ES-I3 (cell line): ENCODE results near the gene CRYGD.

Experiments
- H3K36me3 ChIP-seq: 2 replicates; pipeline ENCODE4 v1.6.1; 2013; ENCODE audit warnings: mild to moderate bottlenecking, low read length, control low read depth, moderate library complexity; ENCODE audit not compliant: insufficient read depth
- H3K4me1 ChIP-seq: 2 replicates; pipeline ENCODE4 v1.6.1; 2013; ENCODE audit warnings: mild to moderate bottlenecking, control low read depth, low read length; ENCODE audit not compliant: insufficient read depth
- H3K9ac ChIP-seq: 2 replicates; pipeline ENCODE4 v1.6.1; 2013; ENCODE audit warnings: low read depth, mild to moderate bottlenecking, low read length, moderate library complexity
- H3K9me3 ChIP-seq: 2 replicates; pipeline ENCODE4 v1.6.1; 2013; ENCODE audit warnings: mild to moderate bottlenecking, low read length, moderate library complexity; ENCODE audit not compliant: control insufficient read depth, insufficient read depth

CRYGD gene

GRCh38 chr2:208086029-208086428 lies 38.3 kb downstream of the CRYGD start:
- H3K9me3 ChIP-seq: peaks cover 7% of the 10 kb centered on the region; the same call in 1 of the 2 replicates
- H3K36me3 ChIP-seq: no peaks in the 10 kb centered on the region
- H3K4me1 ChIP-seq: no peaks in the 10 kb centered on the region
- H3K9ac ChIP-seq: no peak overlapping the region

GRCh38 chr2:208083807-208084206 lies 40.5 kb downstream of the CRYGD start:
- no peaks in the 10 kb centered on the region for H3K36me3 ChIP-seq
- no peaks in the 10 kb centered on the region for H3K4me1 ChIP-seq
- no peak overlapping the region for H3K9ac ChIP-seq
- H3K9me3 ChIP-seq: peaks cover 7% of the 10 kb centered on the region; the same call in 1 of the 2 replicates

GRCh38 chr2:208077276-208077675 lies 47.0 kb downstream of the CRYGD start:
- Histone ChIP-seq H3K9me3 (no peaks in the 10 kb centered on the region; the same call in 1 of the 2 replicates), H3K4me1 (no peaks in the 10 kb centered on the region), H3K9ac (no peak overlapping the region), H3K36me3 (no peaks in the 10 kb centered on the region)

GRCh38 chr2:208074610-208075356 lies 49.5 kb downstream of the CRYGD start:
- Histone ChIP-seq H3K9ac (no peak overlapping the region), H3K4me1 (no peaks in the 10 kb centered on the region), H3K9me3 (no peaks in the 10 kb centered on the region), H3K36me3 (no peaks in the 10 kb centered on the region)

GRCh38 chr2:208072250-208072892 lies 52.0 kb downstream of the CRYGD start:
- Histone ChIP-seq H3K9me3 (no peaks in the 10 kb centered on the region), H3K4me1 (no peaks in the 10 kb centered on the region), H3K36me3 (no peaks in the 10 kb centered on the region), H3K9ac (no peak overlapping the region)
